ENCODE measurements around the gene NSMCE1.

NSMCE1 gene

DNA sequence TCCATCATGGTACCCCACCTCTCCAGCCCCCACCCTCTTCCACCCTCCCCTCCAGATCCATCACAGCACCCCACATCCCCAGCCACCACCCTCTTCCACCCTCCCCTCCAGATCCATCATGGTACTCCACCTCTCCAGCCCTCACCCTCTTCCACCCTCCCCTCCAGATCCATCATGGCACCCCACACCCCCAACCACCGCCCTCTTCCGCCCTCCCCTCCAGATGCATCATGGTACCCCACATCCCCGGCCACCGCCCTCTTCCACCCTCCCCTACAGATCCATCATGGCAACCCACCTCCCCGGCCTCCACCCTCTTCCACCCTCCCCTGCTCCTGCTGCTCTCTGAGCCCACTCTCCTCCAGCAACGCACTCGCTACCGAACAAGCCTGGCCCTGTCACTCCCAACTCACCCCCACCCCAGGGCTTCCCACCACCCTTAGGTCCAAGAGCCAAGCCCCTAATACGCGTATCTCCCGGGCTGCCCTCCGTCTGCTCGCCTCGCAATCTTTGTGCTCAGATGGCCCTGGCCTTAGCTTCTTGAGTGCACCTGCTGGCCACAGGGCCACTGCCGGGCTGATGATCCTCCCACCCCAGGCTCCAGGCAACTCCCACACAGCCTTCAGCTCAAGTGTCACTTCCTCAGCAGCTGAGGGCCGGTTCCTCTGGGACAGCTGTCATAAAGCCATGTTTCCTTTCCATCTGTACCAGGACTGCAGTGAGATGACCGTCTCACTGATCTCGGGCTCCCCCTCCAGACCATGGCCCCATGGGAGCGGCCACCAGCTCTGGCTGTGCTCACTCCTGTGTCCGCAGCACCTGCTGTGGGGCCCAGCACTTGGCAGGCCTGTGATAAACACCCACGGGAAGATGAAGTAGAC, 39.7 kb downstream of the NSMCE1 start:
- DNase-seq, result no peak

DNA sequence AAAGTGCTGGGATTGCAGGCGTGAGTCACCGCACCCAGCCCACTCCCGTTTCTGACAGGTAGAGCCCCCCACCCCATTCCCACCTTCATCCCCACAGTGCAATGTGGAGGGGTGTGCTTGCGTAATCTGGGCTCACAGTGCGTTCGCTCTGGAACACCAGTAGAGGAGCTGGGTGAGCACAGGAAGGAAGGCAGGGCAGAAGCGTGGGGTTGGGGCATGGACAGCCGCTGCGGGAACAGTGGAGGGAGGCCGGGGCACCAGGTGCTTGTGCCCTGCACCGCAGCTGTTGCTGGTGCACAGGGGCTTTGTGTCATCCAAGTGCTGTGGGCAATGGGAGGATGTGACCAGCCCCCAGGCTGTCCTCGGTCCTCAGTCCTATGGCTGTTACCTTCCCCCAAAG, 40.5 kb downstream of the NSMCE1 start:
- no peak for DNase-seq

DNA sequence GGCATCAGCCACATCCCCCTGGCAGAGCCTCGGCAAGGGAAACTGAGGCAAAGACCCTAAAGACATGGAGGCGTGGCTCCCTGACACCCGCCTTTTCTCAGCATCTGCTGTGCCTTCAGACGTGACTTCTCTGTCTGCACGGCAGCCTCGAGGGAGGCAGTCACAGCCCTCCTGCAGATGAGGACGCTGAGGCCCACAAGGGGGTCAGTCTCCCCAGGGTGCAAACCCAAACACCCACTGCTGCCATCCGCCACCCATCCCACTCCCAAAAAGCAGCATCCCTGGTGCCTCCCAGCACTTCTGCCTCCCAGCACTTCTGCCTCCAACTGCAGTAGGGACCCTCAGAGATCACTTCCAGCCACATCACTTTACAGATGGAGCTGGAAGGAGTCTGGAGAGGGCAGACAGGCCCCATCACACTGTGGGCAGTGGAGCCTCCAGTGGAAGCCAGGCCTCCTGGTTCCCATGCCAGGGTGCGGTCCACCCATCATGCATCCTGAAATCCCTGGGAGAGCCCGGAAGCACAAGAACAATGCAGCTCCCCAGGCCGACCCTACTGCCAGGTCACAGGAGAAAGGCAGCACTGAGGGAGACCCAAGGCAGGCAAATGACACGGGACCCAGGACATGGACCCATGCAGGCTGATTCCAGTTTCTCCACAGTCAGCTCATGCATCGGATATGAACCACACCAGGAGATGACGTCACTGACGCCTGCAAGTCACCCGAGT, 41.4 kb downstream of the NSMCE1 start:
- no peak for DNase-seq

DNA sequence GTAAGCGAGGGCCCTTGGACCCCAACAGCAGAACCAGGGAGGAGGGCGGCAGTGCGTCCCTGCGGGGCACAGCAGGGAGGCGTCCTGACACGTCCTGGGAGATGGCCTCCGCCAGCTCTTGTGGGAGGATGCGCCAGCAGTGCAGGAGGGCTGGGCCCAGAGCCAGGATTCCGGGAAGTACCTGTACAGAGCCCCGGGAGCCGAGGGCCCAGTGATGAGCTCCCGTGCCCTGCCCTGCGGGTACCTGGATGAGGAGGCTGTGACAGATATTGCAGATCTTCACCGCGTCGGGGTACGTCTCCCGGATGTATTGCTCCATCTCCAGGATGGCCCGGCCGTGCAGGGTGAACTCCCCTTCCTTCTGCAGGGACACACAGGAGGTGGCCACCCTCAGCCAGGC, 42.1 kb downstream of the NSMCE1 start:
- DNase-seq, result no peak

DNA sequence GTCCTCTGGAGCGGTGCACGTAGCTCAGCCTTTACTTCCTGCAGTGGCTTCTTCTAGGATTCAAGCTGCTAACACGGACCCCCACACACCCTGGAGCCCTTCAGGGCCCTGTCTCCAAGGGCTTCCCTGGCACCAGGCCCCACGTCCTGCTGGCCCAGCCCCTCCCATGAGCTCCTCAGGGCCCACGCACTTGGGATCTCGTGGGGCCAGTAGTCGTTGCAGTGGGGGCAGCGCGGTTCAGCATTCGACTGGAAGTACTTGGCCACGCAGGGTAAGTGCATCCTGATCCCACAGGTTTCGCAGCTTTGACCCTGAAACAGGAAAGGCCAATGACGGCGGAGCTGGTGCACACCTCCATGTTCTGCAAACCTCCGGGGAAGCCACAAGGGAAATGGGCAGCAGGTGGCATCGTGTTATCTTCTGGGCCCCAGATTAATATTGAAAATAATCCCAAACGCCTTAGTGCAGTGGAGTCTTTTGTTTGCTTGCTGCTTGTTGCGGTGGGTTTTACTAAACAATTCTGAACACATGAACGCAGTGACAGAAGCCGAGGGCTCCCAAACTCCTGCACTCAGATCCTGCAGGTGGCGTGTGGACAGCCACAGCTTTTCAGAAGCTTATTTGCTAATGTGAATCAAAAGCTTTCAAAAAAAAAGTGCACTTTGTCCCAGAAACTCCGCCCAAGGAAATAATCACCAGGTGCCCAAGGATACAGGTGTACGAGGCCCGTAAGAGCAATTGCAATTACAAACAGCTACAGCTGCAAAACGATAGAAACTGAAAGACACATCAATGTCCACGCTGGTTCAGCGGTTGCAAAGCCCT, 42.8 kb downstream of the NSMCE1 start:
- DNase-seq, result no peak

DNA sequence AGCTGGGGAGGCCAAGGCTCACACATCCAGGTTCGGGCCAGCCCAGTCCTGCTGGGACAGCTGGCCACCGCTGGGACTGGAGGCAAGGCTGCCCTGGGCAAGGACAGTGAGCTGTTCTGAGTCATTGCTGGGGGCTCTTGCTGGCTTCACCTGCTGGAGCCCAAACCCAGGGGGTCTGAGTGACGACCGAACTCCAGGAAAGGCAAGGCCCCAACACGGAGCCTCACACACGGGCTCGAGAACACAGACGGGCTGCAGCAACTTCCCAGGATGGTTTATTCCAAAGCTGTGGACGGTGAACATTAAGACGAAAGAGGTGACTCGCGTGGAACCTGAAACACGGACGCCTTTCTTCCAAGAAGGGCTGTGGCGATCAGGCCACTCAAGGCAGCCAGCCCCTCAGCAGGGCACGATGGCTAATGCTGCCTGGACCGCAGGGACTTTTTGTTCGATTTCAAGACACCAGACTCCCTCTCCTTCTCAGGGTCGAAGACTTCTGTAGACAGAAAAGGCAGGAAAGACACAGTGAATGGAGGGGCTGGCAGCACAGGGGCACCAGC, 43.8 kb downstream of the NSMCE1 start:
- DNase-seq, result no peak

DNA sequence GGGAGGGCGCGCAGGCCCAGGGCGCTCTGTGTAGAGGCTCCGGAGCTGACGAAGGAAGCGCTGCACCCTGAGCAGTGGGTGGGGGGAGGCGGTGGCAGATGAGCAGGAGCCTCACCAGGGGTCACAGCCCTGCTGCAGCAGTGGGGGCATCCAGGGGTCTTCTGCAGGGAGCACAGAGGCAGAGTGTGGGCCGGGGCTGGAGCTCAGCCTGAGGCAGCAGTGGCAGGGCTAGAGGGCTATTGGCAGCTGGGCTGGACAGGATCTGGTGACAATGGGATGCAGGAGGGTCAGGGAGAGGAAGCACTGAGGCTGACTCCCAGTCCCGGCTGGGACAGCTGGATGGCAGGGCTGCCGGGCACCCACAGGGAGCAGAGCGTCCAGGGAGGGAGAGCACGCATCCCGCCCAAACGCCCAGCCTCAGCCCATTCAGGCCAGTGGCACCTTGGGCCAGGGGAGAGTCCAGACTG, 44.3 kb downstream of the NSMCE1 start:
- DNase-seq, result no peak

DNA sequence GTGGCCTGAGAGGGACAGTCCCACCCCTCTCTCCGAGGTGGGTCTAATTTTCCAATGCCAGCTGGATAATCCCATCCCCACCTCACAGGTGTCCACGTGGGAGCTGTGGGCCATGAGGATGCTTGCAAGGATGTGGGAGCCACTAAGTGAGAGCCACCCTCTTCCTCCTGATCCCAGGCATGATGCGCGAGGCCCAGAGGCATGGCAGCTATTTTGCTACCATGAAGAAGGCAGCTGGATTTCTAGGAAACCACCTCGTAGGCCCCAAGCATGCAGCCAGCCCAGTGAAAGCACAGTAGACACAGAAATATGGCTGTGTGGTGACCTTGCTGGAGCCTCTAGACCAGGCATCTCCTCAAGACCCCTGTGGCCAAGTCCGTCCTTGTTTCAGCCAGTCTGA, 44.9 kb downstream of the NSMCE1 start:
- DNase-seq, result no peak

DNA sequence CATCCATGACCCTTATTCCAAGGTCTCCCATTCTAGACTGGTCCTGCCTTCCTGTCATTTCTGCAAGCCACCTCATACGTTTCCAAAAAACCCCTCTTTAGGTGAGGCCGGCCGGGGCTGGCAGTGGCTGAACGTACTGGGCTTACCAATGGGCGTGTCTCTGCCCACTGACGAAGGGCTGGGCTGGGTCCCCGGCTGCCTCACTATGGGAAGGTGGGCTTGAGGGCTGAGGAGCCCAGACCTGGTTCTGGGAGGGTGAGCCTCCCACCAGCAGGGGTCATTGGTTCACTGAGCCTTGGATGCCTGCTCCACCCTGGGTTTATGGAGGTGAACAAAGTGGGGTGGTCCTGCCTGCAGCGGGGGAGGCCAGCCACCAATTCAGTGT, 45.4 kb downstream of the NSMCE1 start:
- no peak for DNase-seq

DNA sequence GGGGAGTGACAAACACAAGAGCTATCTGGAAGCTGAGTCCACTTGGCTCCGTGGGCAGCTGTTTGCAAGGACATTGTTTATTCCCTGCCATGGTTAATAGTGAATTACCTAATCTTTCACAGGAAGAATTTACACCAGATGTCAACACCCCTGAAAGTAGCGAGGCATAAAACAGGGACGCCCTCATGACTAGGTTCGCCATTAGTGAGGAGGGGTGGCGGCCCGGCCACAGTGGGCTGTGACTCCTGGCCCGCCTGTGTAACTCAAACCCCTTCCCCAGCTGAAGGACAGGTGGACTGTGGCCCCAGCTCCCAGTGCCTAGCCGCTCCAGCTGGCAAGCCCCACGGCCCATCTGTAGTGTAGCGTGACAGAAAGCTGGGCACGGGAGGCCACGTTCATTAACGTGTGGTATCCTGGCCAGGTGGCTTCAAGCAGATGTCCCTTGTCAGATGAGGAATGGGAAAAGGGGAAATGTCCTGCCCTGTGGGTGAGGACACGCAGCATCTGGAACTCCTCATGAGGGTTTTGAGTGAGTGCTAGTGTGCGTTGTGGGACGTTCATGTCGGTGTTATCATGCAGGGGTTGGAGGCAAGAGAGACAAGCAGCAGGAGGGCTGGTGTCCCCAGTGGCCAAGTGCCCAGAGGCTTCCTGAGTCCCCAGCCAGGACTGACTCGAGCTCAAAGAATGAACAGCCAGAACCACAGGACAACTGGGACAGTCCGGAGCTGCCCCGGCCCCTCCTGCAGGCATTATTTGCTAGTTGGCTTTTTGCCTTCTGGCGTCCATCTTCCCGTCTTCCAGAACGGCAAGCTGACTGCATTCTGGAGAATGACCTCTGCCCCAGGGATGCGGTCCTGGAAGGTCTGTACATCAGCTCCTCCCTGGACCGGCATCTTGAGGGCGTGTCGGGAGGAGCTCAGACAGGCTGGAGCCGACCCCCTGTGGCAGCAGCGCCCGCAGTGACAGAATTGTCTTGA, 46.0 kb downstream of the NSMCE1 start:
- DNase-seq, result no peak

DNA sequence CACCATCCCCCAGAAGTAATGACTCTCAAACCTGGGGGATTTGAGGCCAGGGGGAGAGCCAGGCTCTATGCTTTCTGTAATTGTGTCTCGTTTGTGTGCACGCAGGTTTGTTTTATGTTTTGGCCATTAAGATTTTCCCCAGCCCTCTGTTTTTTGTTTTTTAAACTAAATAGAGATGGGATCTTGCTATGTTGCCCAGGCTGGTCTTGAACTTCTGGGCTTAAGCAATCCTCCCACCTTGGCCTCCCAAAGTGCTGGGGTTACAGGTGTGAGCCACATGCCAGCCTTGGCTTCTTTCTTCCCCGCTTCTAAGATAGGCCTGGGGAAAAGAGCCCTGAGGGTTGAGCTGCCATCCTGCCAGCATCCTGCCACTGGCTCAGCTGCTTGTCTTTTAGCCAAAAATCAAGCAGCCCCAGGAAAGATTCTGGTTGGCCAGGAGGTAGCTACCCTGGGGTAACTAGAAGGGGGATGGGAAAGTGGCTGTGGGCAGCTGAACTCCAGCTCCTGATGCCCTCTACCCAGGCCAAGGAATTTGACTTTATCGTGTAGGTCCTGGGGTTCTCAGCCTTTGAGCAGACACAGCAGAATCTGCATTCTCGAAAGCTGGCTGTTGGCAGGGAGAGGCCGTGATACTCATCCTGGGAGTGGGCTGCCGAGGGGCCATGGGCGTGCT, 46.9 kb downstream of the NSMCE1 start:
- no peak for DNase-seq

DNA sequence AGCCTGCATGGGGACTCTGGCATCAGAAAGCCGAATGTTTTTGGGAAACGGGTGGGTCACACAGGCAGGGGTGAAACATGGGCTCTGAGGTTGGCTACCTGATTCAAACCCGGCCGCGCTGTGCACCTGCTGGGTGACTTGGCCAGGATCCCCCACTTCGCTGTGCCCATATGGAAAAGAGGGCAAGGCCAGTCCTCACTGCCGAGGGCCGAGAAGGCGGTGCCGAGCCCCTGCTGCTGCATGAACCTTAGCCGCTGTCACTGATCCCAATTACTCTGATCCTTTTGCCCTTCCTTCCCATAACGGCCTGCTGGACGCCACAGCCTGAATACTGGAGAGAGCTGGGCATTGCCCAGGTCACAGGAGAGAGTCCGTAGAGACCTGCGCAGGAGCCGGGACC, 47.6 kb downstream of the NSMCE1 start:
- DNase-seq, result no peak

DNA sequence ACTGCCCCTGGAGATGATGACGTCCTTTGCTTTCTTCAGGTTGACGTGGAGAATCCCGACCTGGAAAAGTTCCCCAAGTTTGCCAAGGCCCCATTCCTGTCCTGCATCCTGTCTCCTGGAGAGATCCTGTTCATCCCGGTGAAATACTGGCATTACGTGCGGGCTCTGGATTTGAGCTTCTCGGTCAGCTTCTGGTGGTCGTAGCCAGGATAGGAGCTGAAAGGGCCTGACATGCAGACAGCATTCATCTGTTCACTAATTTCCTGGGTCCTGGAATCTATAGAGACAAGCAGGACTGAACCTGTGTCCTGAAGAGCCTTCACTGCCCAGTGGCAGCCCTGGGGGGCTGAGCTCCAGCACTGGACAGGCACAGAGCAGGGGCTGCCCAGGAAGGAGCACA, 48.0 kb downstream of the NSMCE1 start:
- no peak for DNase-seq

DNA sequence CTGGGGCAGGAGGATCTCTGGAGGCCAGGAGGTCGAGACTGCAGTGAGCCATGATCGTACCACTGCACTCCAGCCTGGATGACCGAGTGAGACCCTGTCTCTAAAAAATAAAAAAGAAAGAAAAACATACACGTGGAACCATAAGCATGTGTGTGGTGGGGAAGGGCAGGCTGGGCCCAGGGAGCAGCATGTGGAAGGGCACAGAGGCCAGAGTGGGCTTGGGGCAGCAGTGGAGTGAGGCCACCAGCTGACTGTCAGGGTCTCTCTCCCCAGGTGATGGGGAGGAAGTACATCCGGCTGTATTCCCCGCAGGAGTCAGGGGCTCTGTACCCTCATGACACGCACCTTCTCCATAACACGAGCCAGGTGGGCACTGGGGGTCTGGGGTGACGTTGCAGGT, 48.5 kb downstream of the NSMCE1 start:
- no peak for DNase-seq

DNA sequence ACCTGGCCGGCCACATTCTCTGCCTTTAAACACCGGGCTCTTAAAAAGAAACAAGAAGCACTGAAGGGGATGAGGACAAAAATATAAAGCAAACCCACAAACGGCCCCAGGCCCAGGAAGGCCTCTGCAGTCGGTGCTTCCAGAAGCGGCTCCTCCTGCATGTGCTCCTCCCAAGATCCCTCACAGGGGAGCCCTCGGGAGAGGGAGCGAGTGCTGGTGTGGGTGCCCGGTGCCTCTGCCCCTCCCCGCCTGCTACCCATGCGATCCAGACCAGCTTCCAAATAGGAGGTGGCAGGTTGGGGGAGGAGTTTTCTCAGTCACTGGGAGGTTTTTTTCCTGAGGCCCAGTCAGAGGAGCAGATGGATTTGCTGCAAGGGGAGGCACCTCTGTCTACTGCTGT, 49.4 kb downstream of the NSMCE1 start:
- DNase-seq, result no peak

DNA sequence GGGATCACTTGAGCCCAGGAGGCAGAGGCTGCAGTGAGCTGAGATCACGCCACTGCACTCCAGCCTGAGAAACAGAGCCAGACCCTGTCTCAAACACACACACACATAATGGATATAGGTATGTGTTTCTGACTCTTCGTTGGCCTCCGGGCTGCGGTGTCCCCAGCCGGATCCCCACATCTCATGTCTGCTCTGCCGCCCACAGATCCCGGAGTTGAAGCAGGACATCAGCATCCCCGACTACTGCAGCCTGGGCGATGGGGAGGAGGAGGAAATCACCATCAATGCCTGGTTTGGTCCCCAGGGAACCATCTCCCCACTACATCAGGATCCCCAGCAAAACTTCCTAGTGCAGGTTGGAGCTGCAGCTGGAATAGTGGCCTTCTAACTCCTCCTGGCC, 49.8 kb downstream of the NSMCE1 start:
- DNase-seq, result no peak

DNA sequence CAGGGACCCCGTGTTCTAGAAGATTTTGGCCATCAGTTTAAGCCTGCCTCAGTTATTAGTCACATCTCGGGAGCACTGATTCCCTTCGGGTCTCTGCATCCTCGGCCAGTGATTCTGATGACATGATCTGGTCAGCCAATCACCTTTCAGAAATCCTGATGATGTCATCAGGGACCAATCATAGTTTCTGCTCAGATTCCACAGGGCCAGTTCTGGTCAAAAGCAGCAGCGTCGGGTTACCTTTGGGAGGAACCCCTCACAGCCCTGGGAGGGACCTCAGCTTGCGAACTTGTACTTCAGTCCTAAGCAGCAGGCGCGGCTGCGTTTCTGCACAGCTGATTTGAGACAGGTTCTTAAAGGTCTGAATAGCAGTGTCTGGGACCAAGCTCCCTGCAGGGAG, 51.3 kb downstream of the NSMCE1 start:
- DNase-seq, result no peak

DNA sequence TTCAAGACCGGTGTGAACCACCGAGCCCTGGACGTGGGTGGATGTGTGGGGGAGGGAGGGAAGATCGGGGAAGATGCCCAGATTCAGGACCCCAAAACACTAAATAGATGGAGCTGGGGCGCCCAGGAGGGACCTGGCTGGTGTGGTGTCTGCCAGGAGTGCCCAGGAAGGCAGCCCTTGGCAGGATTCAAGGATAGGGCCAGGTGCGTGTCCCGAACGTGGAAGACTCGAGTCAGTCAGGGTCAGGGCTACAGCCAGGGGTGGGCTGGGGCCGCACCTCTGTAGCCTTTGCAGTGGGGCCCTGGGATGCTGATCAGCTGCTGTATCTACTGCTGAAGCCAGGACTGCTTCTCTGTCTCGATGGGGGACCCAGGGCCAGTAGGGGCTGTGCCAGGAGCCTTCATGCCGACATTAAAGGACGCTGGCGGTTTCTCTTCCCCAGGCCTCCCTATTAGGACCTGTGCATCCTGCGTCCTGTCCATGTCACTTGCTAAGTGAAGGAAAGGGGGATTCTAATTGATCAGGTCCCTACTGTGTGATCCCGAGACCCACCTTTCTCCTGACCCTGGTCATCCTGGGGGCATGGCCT, 52.2 kb downstream of the NSMCE1 start:
- no peak for DNase-seq

DNA sequence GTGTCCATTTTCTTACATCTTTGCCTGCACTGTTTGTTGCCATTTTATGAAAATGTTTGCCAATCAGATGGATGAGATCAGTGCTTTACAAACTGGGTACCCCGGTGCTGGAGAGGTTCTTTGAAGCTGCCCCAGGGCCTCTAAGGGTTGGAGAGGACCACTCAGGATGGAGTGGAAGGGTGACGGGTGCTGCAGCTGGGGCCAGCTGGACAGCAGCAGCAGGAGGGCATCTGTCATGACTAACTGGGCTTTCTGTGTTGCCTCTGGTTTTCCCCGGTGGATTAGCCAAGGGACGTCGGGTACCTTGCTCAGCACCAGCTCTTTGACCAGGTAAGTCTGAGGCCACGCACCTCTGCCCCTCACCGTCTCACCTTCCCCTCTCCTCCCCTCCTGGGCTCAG, 52.9 kb downstream of the NSMCE1 start:
- DNase-seq, result no peak

DNA sequence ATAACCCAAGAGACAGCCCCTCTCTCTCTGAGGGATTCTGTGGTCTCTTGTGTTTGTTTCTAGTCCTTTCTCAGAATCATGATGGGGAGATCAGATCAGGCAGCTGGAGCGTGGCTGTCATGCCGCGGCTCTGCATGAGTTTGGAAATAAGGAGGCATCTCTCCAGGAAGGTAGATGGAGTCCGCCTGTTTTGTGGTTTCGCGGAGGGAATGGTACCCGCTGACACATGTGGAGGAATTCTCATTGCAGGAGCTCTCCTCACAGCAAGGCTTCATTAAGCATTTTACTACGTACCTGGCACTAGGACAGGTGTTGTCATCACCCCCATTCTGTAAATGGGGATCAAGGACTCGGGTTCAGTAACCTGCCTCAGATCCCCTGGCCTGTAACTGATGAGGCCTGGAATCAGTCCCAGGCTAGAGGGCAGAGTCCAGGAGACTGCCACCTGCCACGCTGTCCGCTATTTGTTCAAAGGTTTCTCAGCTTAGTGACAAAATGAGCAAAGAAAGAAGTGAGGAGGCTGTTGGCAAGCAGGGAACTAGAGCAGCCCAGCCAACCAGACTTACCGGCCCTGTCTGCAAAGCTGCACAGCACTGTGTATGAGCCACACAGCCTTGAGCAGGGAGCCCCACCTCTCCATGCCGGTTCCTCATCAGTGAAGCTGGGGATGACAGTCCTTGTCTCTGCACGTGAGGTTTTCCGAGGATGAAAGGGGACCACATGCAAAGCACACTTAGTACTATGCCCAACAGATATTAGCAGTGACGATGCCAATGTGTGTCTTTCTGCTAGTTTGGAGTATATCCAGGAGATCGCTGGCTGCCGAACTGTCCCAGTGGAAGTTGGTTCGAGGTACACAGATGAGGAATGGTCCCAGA, 54.2 kb downstream of the NSMCE1 start:
- DNase-seq, result no peak

All from T-helper 1 cell (primary cell).